Liver (tissue), 3 donors: Measurements from ENCODE around the gene THSD7B.

Source experiments
- EGR1 ChIP-seq, 2 donors: IDR thresholded peaks; 2 replicates each; pipeline ENCODE4 v1.6.1; 2016 to 2018; ENCODE audit warnings: antibody characterized with exemption in 2 of 2, low read depth in 2 of 2
- GABPA ChIP-seq, 2 donors: IDR thresholded peaks in 1 of 2; conservative IDR thresholded peaks in 1 of 2; 2 replicates each; pipeline ENCODE4 v1.6.1; 2016; ENCODE audit warnings: antibody characterized with exemption in 2 of 2, mild to moderate bottlenecking in 1 of 2, moderate library complexity in 1 of 2
- HNF4A ChIP-seq, 2 donors: conservative IDR thresholded peaks; 2 replicates each; pipeline ENCODE4 v1.6.1; 2016; ENCODE audit warnings: antibody characterized with exemption in 2 of 2, mild to moderate bottlenecking in 2 of 2
- HNF4G ChIP-seq: IDR thresholded peaks from 2 replicates; pipeline ENCODE4 v1.6.1; 2016; ENCODE audit warnings: antibody characterized with exemption
- JUND ChIP-seq, 2 donors: IDR thresholded peaks; 2 replicates each; pipeline ENCODE4 v1.6.1; 2016; ENCODE audit warnings: antibody characterized with exemption in 2 of 2
- NR2F2 ChIP-seq: IDR thresholded peaks from 2 replicates; pipeline ENCODE4 v1.6.1; 2016; ENCODE audit warnings: antibody characterized with exemption
- RAD21 ChIP-seq, 2 donors: IDR thresholded peaks; 2 replicates each; pipeline ENCODE4 v1.6.1; 2016; ENCODE audit warnings: antibody characterized with exemption in 2 of 2, mild to moderate bottlenecking in 2 of 2
- REST ChIP-seq: IDR thresholded peaks from 2 replicates; pipeline ENCODE4 v1.6.1; 2016; ENCODE audit warnings: antibody characterized with exemption, mild to moderate bottlenecking
- SP1 ChIP-seq: IDR thresholded peaks from 2 replicates; pipeline ENCODE4 v1.6.1; 2018; ENCODE audit warnings: antibody characterized with exemption, mild to moderate bottlenecking
- TAF1 ChIP-seq: conservative IDR thresholded peaks from 2 replicates; pipeline ENCODE4 v1.6.1; 2016; ENCODE audit warnings: antibody characterized with exemption, mild to moderate bottlenecking
- YY1 ChIP-seq: IDR thresholded peaks from 2 replicates; pipeline ENCODE4 v1.6.1; 2016; ENCODE audit warnings: antibody characterized with exemption, mild to moderate bottlenecking
- TF ChIP-seq, protein P1 (sequence below): fragments of 150-350 bp; IDR thresholded peaks from 2 replicates; pipeline ENCODE4 v1.5.1; 2017; ENCODE audit warnings: improper control_type of control experiment, low read depth, low read length; ENCODE audit not compliant: missing input control
- TF ChIP-seq, protein P2 (sequence below): IDR thresholded peaks from 2 replicates; pipeline ENCODE4 v1.6.1; 2016; ENCODE audit warnings: antibody characterized with exemption
- donor health status: healthy.
- donor health status: healthy.

- TF ChIP-seq, protein P1, sequence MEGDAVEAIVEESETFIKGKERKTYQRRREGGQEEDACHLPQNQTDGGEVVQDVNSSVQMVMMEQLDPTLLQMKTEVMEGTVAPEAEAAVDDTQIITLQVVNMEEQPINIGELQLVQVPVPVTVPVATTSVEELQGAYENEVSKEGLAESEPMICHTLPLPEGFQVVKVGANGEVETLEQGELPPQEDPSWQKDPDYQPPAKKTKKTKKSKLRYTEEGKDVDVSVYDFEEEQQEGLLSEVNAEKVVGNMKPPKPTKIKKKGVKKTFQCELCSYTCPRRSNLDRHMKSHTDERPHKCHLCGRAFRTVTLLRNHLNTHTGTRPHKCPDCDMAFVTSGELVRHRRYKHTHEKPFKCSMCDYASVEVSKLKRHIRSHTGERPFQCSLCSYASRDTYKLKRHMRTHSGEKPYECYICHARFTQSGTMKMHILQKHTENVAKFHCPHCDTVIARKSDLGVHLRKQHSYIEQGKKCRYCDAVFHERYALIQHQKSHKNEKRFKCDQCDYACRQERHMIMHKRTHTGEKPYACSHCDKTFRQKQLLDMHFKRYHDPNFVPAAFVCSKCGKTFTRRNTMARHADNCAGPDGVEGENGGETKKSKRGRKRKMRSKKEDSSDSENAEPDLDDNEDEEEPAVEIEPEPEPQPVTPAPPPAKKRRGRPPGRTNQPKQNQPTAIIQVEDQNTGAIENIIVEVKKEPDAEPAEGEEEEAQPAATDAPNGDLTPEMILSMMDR: no peak
- TF ChIP-seq SP1: no peak
- TF ChIP-seq EGR1 (IDR thresholded peaks at IDR 0.05; ENCODE audit: low read depth in 2 of 2): no peak
- TF ChIP-seq, protein P2, sequence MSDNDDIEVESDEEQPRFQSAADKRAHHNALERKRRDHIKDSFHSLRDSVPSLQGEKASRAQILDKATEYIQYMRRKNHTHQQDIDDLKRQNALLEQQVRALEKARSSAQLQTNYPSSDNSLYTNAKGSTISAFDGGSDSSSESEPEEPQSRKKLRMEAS: no peak
- TF ChIP-seq TAF1: no peak
- no peak for TF ChIP-seq HNF4G
- no peak for TF ChIP-seq GABPA (IDR thresholded peaks at IDR 0.05 in 1 of 2, conservative IDR thresholded peaks at IDR 0.05 in 1 of 2)
- no peak for TF ChIP-seq JUND (IDR thresholded peaks at IDR 0.05)
- no peak for TF ChIP-seq REST
- no peak for TF ChIP-seq YY1
- TF ChIP-seq RAD21 (IDR thresholded peaks at IDR 0.05): no peak
- no peak for TF ChIP-seq HNF4A (conservative IDR thresholded peaks at IDR 0.05)
- TF ChIP-seq NR2F2: no peak
Measured at GRCh38 chr2:137233091-137233490, 467.7 kb downstream of the THSD7B start.
